Neutrophil (primary cell): ENCODE measurements around the gene TMEM132A.

Experiments used
- H3K27ac ChIP-seq: fragments of 200-600 bp; sonication (generic); 2 replicates; pipeline ENCODE4 v1.5.1; 2016; ENCODE audit warnings: mild to moderate bottlenecking, moderate library complexity
- H3K27me3 ChIP-seq: fragments of 200-600 bp; sonication (generic); 2 replicates; pipeline ENCODE4 v1.6.0; 2016; ENCODE audit warnings: mild to moderate bottlenecking
- H3K36me3 ChIP-seq: fragments of 200-600 bp; sonication (generic); 2 replicates; pipeline ENCODE4 v1.5.1; 2017
- H3K4me1 ChIP-seq, 2 experiments: fragments of 200-600 bp in 1 of 2; sonication (generic) in 1 of 2; 1 replicate in 1 of 2; 2 replicates in 1 of 2; pipeline versions ENCODE4 v1.5.1 to v1.6.1; 2013 to 2016; ENCODE audit warnings: low read depth in 1 of 2, low read length in 1 of 2, mild to moderate bottlenecking in 1 of 2, moderate library complexity in 1 of 2; ENCODE audit not compliant: control insufficient read depth in 1 of 2, insufficient read depth in 1 of 2
- H3K4me3 ChIP-seq, 2 experiments: fragments of 200-600 bp in 1 of 2; sonication (generic) in 1 of 2; 1 replicate in 1 of 2; 2 replicates in 1 of 2; pipeline ENCODE4 v1.5.1; 2013 to 2016; ENCODE audit warnings: low read depth in 1 of 2, low read length in 1 of 2, mild to moderate bottlenecking in 1 of 2, moderate library complexity in 1 of 2
- H3K9me3 ChIP-seq: fragments of 200-600 bp; sonication (generic); 2 replicates; pipeline ENCODE4 v1.5.1; 2016
- CTCF ChIP-seq: fragments of 200-600 bp; sonication (generic); IDR thresholded peaks from 2 replicates; pipeline ENCODE4 v1.5.1; 2016; ENCODE audit warnings: antibody characterized with exemption

TMEM132A gene

GRCh38 chr11:60968223-60968622 lies 44.0 kb downstream of the TMEM132A start:
- no peak for TF ChIP-seq CTCF
- Histone ChIP-seq H3K4me3 (no peak overlapping the region), H3K27ac (no peak overlapping the region), H3K36me3 (no peaks in the 10 kb centered on the region), H3K4me1 (peaks cover 0 to 6% of the 10 kb centered on the region in 2 experiments), H3K27me3 (peaks cover 95% of the 10 kb centered on the region), H3K9me3 (no peaks in the 10 kb centered on the region)

- no peaks in the 10 kb centered on the region for H3K9me3 ChIP-seq
- H3K4me3 ChIP-seq = no peak overlapping the region
- no peaks in the 10 kb centered on the region for H3K36me3 ChIP-seq
- H3K4me1 ChIP-seq = peaks cover 0 to 6% of the 10 kb centered on the region in 2 experiments
- peaks cover 83% of the 10 kb centered on the region for H3K27me3 ChIP-seq
- no peak overlapping the region for H3K27ac ChIP-seq
- peak; percentile 91 for TF ChIP-seq CTCF
Observed at GRCh38 chr11:60970369-60970774, 46.1 kb downstream of the TMEM132A start.

- no peaks in the 10 kb centered on the region for H3K9me3 ChIP-seq
- H3K36me3 ChIP-seq = no peaks in the 10 kb centered on the region
- H3K27ac ChIP-seq = no peak overlapping the region
- H3K4me1 ChIP-seq = peaks cover 0 to 6% of the 10 kb centered on the region in 2 experiments
- H3K27me3 ChIP-seq = peaks cover 77% of the 10 kb centered on the region
- no peak overlapping the region for H3K4me3 ChIP-seq
- no peak for TF ChIP-seq CTCF
Observed at GRCh38 chr11:60970890-60971289, 46.6 kb downstream of the TMEM132A start.

- Histone ChIP-seq H3K4me1 (peaks cover 0 to 6% of the 10 kb centered on the region in 2 experiments), H3K27ac (no peak within 1 kb of the TSS), H3K4me3 (no peak within 1 kb of the TSS), H3K9me3 (no peaks in the 10 kb centered on the region), H3K27me3 (peaks cover 71% of the 10 kb centered on the region), H3K36me3 (no peaks in the 10 kb centered on the region)
- TF ChIP-seq CTCF = no peak
Observed at GRCh38 chr11:60971520-60971919, 47.3 kb downstream of the TMEM132A start, which contains the start of gene CD6. CD6 (plus strand) TSS chr11:60971680; CDS start chr11:60971866, 186 bp downstream.

GRCh38 chr11:60972182-60973030 lies 48.1 kb downstream of the TMEM132A start:
- no peaks in the 10 kb centered on the region for H3K36me3 ChIP-seq
- peaks cover 72% of the 10 kb centered on the region for H3K27me3 ChIP-seq
- TF ChIP-seq CTCF = no peak
- H3K4me3 ChIP-seq = no peak overlapping the region
- H3K9me3 ChIP-seq = no peaks in the 10 kb centered on the region
- H3K4me1 ChIP-seq = peaks cover 0 to 6% of the 10 kb centered on the region in 2 experiments
- no peak overlapping the region for H3K27ac ChIP-seq
